ENCODE data around the gene ZFP91.
A peak's percentile ranks its signal among the peaks of the same experiment; 100 is the strongest.

The ZFP91 gene

GRCh38 chr11:58629857-58630256 is 51.0 kb downstream of the ZFP91 start:
- DNase-seq (ENCODE audit: low read depth in 2 of 3, low spot score in 1 of 3), result no peak

- DNase-seq (ENCODE audit: low read depth in 2 of 3, low spot score in 1 of 3), result no peak
Measured at GRCh38 chr11:58631378-58631777, 52.5 kb downstream of the ZFP91 start.

DNA sequence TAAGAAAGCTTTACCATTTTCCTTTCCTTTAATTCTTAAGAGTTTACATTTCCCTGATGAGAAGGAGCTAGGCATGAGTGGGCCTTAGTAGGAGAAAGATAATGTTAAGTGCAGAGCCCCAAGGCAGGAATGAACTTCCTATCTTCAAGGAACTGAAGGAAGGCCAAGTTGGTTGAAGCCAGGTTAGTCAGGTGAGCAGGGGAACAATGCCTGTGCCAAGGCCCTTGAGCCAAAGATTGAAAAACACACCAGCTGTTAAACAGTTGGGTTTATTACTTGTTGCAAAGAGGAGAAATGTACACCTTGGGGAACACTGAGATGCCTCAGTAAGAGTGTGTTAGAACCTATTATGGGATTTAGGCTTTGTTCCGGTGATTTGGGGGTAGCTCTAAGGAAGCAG is 53.6 kb downstream of the ZFP91 start:
- DNase-seq (ENCODE audit: low read depth in 2 of 3, low spot score in 1 of 3), result no peak

GRCh38 chr11:58636587-58636986 is 57.7 kb downstream of the ZFP91 start:
- no peak for DNase-seq (ENCODE audit: low read depth in 2 of 3, low spot score in 1 of 3)

GRCh38 chr11:58637371-58637770 is 58.5 kb downstream of the ZFP91 start:
- DNase-seq (ENCODE audit: low read depth in 2 of 3, low spot score in 1 of 3), result no peak

- DNase-seq (ENCODE audit: low read depth in 2 of 3, low spot score in 1 of 3), result no peak
Measured at GRCh38 chr11:58639103-58639502, 60.2 kb downstream of the ZFP91 start.

GRCh38 chr11:58639669-58640068 is 60.8 kb downstream of the ZFP91 start:
- DNase-seq (ENCODE audit: low read depth in 2 of 3, low spot score in 1 of 3), result no peak

GRCh38 chr11:58640386-58641023 is 61.6 kb downstream of the ZFP91 start:
- DNase-seq (ENCODE audit: low read depth in 2 of 3, low spot score in 1 of 3), result no peak

DNA sequence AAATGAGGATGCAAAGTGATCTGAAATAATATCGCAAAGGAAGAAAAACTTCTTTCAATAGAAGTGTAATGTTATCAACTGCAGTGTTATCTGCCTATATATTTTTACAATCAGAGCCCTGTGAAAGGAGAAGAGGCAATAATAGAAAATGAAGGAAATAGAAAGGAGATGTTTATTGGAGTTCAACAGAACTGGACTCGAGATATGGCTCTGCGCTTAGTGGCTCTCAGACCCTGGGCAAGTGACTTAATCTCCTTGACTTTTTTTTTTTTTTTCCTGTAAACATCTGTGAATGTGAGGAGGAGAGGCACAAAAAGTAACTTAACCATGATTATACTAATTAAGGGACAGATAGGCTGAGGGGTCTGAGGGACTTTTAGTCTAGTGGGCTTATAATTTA is 62.5 kb downstream of the ZFP91 start:
- DNase-seq (ENCODE audit: low read depth in 2 of 3, low spot score in 1 of 3), result no peak

DNA sequence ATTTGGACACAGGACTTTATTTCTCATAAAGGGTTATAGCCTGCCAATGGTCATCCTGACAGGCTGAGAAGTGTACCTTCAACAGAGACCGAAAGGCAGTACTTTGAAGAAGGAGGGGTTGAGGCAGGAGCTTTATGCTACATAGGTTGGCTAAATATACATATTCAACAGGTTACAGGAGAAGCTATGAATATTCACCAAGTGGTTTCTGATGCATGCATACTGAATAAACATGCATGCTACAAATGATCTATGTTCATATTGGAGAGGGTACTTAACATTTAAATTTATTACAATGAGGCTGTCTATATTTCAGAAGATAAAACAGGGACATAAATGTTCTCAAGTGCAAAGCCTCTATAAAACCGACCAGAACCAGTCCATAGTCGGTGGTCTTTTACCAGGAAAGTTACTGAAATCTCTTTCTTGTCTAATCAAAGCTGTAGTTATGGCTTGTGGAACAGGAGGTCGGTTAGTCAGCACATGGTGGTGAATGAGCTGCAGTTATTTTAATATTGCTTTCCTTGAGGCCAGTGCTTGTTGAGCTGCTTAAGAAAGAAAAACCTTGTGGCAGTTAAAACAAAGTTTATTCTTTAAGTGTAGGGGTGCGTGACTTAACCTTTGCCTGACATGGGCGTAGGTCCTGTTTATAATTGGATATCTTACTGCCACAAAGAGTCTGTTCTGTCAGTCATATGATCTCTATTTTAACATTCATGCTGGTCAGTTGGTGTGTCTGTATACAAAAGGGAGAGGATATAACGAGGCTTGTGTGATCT is 63.1 kb downstream of the ZFP91 start:
- no peak for DNase-seq (ENCODE audit: low read depth in 2 of 3, low spot score in 1 of 3)

DNA sequence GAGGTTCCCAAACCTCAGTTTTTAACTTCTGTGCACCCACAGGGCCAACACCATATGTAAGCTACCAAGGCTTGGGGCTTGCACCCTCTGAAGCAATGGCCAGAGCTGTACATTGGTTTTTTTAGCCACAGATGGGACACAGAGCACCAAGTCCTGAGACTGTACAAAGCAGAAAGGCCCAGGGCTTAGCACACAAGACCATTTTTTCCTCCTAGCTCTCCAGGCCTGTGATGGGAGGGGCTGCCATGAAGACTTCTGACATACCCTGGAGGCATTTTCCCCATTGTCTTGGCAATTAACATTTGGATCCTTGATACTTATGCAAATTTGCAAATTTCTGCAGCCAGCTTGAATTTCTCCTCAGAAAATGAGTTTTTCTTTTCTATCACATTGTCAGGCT is 67.0 kb downstream of the ZFP91 start:
- DNase-seq (ENCODE audit: low read depth in 2 of 3, low spot score in 1 of 3), result no peak

- no peak for DNase-seq (ENCODE audit: low read depth in 2 of 3, low spot score in 1 of 3)
Measured at GRCh38 chr11:58647141-58647699, 68.4 kb downstream of the ZFP91 start.

DNA sequence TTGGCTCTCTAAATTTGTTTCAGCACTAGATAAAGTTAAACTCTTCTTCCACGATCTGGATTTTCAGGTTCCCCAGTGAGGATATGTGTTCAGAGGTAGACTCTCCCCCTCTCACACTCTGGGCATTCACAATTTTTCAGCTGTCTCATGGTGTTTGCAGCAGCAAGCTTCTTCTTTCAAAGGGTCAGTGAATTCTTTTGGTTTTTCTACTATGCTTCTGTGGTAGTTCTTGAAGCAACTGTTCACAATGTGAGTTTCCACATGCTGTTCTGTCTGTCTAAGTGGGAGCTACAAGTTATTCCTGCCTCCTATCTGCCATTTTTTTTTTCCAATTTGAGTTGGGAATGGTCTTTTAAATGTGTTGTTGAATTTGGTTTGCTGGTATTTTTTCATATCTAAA is 69.0 kb downstream of the ZFP91 start:
- no peak for DNase-seq (ENCODE audit: low read depth in 2 of 3, low spot score in 1 of 3)

GRCh38 chr11:58649623-58650022 is 70.8 kb downstream of the ZFP91 start:
- DNase-seq (ENCODE audit: low read depth in 2 of 3, low spot score in 1 of 3), result no peak

DNA sequence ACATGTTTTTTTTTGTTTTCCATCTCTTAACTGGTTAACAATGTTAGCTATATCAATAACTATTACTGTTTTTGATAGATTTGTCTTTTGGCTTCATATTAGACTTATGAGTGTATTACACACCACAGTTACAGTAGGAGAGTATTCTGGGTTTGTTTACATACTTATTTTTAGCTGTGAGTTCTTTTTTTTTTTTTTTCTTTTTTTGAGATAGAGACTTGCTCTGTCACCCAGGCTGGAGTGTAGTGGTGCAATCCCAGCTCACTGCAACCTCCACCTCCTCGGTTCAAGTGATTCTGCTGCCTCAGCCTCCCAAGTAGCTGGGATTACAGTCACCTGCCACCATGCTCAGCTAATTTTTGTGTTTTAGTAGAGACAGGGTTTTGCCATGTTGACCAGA is 71.6 kb downstream of the ZFP91 start:
- no peak for DNase-seq (ENCODE audit: low read depth in 2 of 3, low spot score in 1 of 3)

- no peak for DNase-seq (ENCODE audit: low read depth in 2 of 3, low spot score in 1 of 3)
Measured at GRCh38 chr11:58652726-58653280, 73.9 kb downstream of the ZFP91 start.

- DNase-seq (ENCODE audit: low read depth in 2 of 3, low spot score in 1 of 3), result peak; percentile 61 to 74 (median 69)
Measured at GRCh38 chr11:58654079-58654907, 75.4 kb downstream of the ZFP91 start.

DNA sequence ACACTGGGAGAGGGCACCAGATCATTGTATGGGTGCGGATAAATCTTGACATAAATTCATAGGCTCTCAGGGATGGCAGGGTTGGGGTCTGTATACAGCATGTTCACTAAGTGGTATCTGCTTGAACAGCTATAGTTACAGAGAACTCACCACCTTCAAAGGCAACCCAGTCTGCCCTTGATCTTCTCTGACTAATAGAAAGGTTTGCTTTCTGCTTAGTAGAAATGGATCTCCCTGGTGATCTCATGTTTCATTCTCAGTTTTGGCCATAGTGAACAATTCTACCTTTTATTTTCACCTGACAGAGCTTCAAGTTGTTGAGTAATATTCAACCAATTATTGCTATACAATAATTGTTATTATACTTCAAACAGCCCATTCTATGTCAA is 76.0 kb downstream of the ZFP91 start:
- DNase-seq (ENCODE audit: low read depth in 2 of 3, low spot score in 1 of 3), result no peak

- DNase-seq (ENCODE audit: low read depth in 2 of 3, low spot score in 1 of 3), result no peak
Measured at GRCh38 chr11:58656348-58656747, 77.5 kb downstream of the ZFP91 start.

DNA sequence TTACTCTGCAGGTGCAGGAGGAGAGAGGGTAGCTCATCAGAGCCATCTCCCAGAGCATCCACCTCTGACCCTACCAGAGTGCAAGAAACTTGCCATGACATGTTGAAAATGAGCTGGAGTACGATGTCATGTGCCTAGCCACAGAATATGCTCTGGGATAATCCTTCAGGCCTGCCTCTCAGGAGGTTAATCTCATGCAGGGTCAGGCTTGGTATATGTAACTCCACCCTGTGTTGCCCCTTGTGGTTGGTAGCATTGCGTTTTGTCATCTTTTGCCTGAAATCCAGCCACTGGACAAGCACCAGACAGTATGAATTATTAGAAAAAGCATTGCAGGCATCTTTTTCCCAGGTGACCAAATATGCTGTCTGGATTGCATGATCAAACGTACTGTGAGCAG is 79.8 kb downstream of the ZFP91 start:
- no peak for DNase-seq (ENCODE audit: low read depth in 2 of 3, low spot score in 1 of 3)

GRCh38 chr11:58659404-58659803 is 80.5 kb downstream of the ZFP91 start:
- no peak for DNase-seq (ENCODE audit: low read depth in 2 of 3, low spot score in 1 of 3)
